Measurements from ENCODE around the gene MIGA1. TPM values are rescaled to one million over a fixed set of nuclear protein-coding genes. Genes with fewer than 3 reads are reported as not detected.
"Not testable (repeated sequence)": the region's sequence is repeated elsewhere in the genome, so short reads cannot be mapped to it uniquely, and the experiment has no call there.

Gene MIGA1
- total RNA-seq, 1 experiment from 2014 or later: 13.2 TPM

GRCh38 chr1:77781683-77782082 lies 2.2 kb downstream of the MIGA1 start:
- H3K27me3 Mint-ChIP-seq (ENCODE audit: insufficient read depth, unreplicated experiment): no peaks in the 10 kb centered on the region
- peaks cover 4% of the 10 kb centered on the region for H3K9me3 Mint-ChIP-seq (ENCODE audit: unreplicated experiment)
- ChIA-PET POLR2A (interaction anchor here (0.6 to 2.9 kb wide), 3 partner anchors 23 to 111 kb away, joined by 3 to 60 read pairs (median 3); partner anchors contain the start of genes USP33 and ZZZ3), CTCF (interaction anchor here (0.6 kb wide), 2 partner anchors 15 to 16 kb away, joined by 3 to 4 read pairs; no protein-coding TSS in a partner anchor)
- H3K4me3 Mint-ChIP-seq (ENCODE audit: unreplicated experiment): peak overlapping the region; percentile 7
- H3K27ac Mint-ChIP-seq (ENCODE audit: low read depth, unreplicated experiment): no peak overlapping the region
- no peak for DNase-seq (ENCODE audit: unreplicated experiment)
- peaks cover 4% of the 10 kb centered on the region for H3K4me1 Mint-ChIP-seq (ENCODE audit: insufficient read depth, unreplicated experiment)
- intact Hi-C loops (cut with micrococcal nuclease): no loop called here
- TF ChIP-seq, protein P1, sequence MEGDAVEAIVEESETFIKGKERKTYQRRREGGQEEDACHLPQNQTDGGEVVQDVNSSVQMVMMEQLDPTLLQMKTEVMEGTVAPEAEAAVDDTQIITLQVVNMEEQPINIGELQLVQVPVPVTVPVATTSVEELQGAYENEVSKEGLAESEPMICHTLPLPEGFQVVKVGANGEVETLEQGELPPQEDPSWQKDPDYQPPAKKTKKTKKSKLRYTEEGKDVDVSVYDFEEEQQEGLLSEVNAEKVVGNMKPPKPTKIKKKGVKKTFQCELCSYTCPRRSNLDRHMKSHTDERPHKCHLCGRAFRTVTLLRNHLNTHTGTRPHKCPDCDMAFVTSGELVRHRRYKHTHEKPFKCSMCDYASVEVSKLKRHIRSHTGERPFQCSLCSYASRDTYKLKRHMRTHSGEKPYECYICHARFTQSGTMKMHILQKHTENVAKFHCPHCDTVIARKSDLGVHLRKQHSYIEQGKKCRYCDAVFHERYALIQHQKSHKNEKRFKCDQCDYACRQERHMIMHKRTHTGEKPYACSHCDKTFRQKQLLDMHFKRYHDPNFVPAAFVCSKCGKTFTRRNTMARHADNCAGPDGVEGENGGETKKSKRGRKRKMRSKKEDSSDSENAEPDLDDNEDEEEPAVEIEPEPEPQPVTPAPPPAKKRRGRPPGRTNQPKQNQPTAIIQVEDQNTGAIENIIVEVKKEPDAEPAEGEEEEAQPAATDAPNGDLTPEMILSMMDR (IDR thresholded peaks at IDR 0.05; ENCODE audit: unreplicated experiment): no peak
- BruUV-seq (replicated peaks): no TSS peak
- peaks cover 34% of the 10 kb centered on the region for H3K36me3 Mint-ChIP-seq (ENCODE audit: insufficient read depth, unreplicated experiment)

GRCh38 chr1:77783141-77783540 lies 3.7 kb downstream of the MIGA1 start:
- Mint-ChIP-seq H3K27ac (ENCODE audit: low read depth, unreplicated experiment) (no peak overlapping the region), H3K4me3 (ENCODE audit: unreplicated experiment) (no peak overlapping the region), H3K27me3 (ENCODE audit: insufficient read depth, unreplicated experiment) (no peaks in the 10 kb centered on the region), H3K4me1 (ENCODE audit: insufficient read depth, unreplicated experiment) (peaks cover 4% of the 10 kb centered on the region), H3K36me3 (ENCODE audit: insufficient read depth, unreplicated experiment) (peaks cover 43% of the 10 kb centered on the region), H3K9me3 (ENCODE audit: unreplicated experiment) (peaks cover 7% of the 10 kb centered on the region)
- ChIA-PET POLR2A (interaction anchor here (0.7 to 0.9 kb wide), 2 partner anchors 14 to 50 kb away, joined by 3 read pairs; no protein-coding TSS in a partner anchor), CTCF (interaction anchor here (0.5 to 1.4 kb wide), 5 partner anchors 12 to 99 kb away, joined by 3 to 4 read pairs (median 3); no protein-coding TSS in a partner anchor)
- intact Hi-C loops (cut with micrococcal nuclease): no loop called here
- no peak for DNase-seq (ENCODE audit: unreplicated experiment)
- BruUV-seq (replicated peaks): no TSS peak
- TF ChIP-seq, protein P1 (IDR thresholded peaks at IDR 0.05; ENCODE audit: unreplicated experiment): no peak

DNA sequence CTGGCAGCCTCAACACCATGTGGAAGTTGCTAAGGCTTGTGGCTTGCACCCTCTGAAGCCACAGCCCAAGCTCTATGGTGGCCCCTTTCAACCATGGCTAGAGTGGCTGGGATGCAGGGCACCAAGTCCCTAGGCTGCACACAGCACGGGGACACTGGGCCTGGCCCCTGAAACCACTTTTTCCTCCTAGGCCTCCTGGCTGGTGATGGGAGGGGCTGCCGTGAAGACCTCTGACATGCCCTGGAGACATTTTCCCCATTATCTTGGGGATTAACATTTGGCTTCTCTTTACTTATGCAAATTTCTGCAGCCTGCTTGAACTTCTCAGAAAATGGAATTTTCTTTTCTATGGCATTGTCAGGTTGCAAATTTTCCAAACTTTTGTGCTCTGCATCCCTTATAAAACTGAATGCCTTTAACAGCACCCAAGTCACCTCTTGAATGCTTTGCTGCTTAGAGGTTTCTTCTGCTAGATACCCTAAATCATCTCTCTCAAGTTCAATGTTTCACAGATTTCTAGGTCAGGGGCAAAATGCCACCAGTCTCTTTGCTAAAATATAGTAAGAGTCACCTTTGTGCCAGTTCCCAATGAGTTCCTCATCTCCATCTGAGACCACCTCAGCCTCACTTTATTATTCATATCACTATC lies 6.8 kb downstream of the MIGA1 start:
- H3K27ac Mint-ChIP-seq (ENCODE audit: low read depth, unreplicated experiment); H3K27me3 Mint-ChIP-seq (ENCODE audit: insufficient read depth, unreplicated experiment); H3K4me1 Mint-ChIP-seq (ENCODE audit: insufficient read depth, unreplicated experiment); H3K9me3 Mint-ChIP-seq (ENCODE audit: unreplicated experiment); CTCF ChIA-PET; H3K4me3 Mint-ChIP-seq (ENCODE audit: unreplicated experiment); POLR2A ChIA-PET; BruUV-seq (replicated peaks); intact Hi-C loops (cut with micrococcal nuclease); DNase-seq (ENCODE audit: unreplicated experiment): not testable (repeated sequence)
- peaks cover 63% of the 10 kb centered on the region for H3K36me3 Mint-ChIP-seq (ENCODE audit: insufficient read depth, unreplicated experiment)

- Mint-ChIP-seq H3K27me3 (ENCODE audit: insufficient read depth, unreplicated experiment) (no peaks in the 10 kb centered on the region), H3K4me3 (ENCODE audit: unreplicated experiment) (no peak overlapping the region), H3K27ac (ENCODE audit: low read depth, unreplicated experiment) (no peak overlapping the region), H3K36me3 (ENCODE audit: insufficient read depth, unreplicated experiment) (peaks cover 25% of the 10 kb centered on the region), H3K4me1 (ENCODE audit: insufficient read depth, unreplicated experiment) (peaks cover 6% of the 10 kb centered on the region), H3K9me3 (ENCODE audit: unreplicated experiment) (no peaks in the 10 kb centered on the region)
- TF ChIP-seq, protein P1 (IDR thresholded peaks at IDR 0.05; ENCODE audit: unreplicated experiment): no peak
- DNase-seq (ENCODE audit: unreplicated experiment): no peak
- ChIA-PET CTCF (interaction anchor here (0.5 to 1.0 kb wide), 3 partner anchors 9 to 11 kb away, joined by 3 read pairs; no protein-coding TSS in a partner anchor), POLR2A (no interaction called here)
- no TSS peak for BruUV-seq (replicated peaks)
- intact Hi-C loops (cut with micrococcal nuclease): no loop called here
Observed at GRCh38 chr1:77794550-77794949, 15.1 kb downstream of the MIGA1 start.

Measured in MCF 10A (cell line).